ENCODE measurements around the gene SYMPK.

- TF ChIP-seq, protein P1, sequence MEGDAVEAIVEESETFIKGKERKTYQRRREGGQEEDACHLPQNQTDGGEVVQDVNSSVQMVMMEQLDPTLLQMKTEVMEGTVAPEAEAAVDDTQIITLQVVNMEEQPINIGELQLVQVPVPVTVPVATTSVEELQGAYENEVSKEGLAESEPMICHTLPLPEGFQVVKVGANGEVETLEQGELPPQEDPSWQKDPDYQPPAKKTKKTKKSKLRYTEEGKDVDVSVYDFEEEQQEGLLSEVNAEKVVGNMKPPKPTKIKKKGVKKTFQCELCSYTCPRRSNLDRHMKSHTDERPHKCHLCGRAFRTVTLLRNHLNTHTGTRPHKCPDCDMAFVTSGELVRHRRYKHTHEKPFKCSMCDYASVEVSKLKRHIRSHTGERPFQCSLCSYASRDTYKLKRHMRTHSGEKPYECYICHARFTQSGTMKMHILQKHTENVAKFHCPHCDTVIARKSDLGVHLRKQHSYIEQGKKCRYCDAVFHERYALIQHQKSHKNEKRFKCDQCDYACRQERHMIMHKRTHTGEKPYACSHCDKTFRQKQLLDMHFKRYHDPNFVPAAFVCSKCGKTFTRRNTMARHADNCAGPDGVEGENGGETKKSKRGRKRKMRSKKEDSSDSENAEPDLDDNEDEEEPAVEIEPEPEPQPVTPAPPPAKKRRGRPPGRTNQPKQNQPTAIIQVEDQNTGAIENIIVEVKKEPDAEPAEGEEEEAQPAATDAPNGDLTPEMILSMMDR (IDR thresholded peaks at IDR 0.05; ENCODE audit: low read depth, low read length), result no peak
- no peak for TF ChIP-seq EZH2phosphoT487 (IDR thresholded peaks at IDR 0.05; ENCODE audit: low read depth)
Measured at GRCh38 chr19:45793178-45793564, 69.8 kb downstream of the SYMPK start.
